Liver (tissue), 9 donors: Measurements from ENCODE around the gene HDAC9. TPM values are rescaled to one million over a fixed set of nuclear protein-coding genes. Genes with fewer than 3 reads are reported as not detected.

Experiments used
- DNase-seq: peaks from one replicate; pipeline ENCODE4 v3.0.0-alpha.2; 2017; ENCODE audit warnings: low spot score
- H3K27ac ChIP-seq, 2 donors: one replicate each; pipeline ENCODE4 v1.7.0; 2013; ENCODE audit warnings: inconsistent platforms in 2 of 2, low read length in 2 of 2, control low read depth in 1 of 2, low read depth in 1 of 2, mild to moderate bottlenecking in 1 of 2
- H3K27me3 ChIP-seq, 4 donors: one replicate each; pipeline versions ENCODE4 v1.6.1 to v1.7.0; 2013; ENCODE audit warnings: low read length in 3 of 4, inconsistent platforms in 1 of 4, mild to moderate bottlenecking in 1 of 4, moderate library complexity in 1 of 4; ENCODE audit not compliant: control insufficient read depth in 4 of 4, insufficient read depth in 4 of 4
- H3K36me3 ChIP-seq, 4 donors: one replicate each; pipeline versions ENCODE4 v1.6.1 to v1.7.0; 2013; ENCODE audit warnings: low read length in 3 of 4, mild to moderate bottlenecking in 3 of 4, low read depth in 1 of 4, moderate library complexity in 1 of 4; ENCODE audit not compliant: control insufficient read depth in 4 of 4, insufficient read depth in 3 of 4
- H3K4me1 ChIP-seq, 4 donors: one replicate each; pipeline versions ENCODE4 v1.6.1 to v1.7.0; 2013; ENCODE audit warnings: low read length in 3 of 4, mild to moderate bottlenecking in 3 of 4, moderate library complexity in 1 of 4; ENCODE audit not compliant: control insufficient read depth in 4 of 4, insufficient read depth in 4 of 4
- H3K4me3 ChIP-seq, 3 donors: one replicate each; pipeline versions ENCODE4 v1.6.1 to v1.7.0; 2013; ENCODE audit warnings: low read length in 3 of 3, control low read depth in 1 of 3, low read depth in 1 of 3, mild to moderate bottlenecking in 1 of 3
- H3K9ac ChIP-seq, 2 donors: one replicate each; pipeline ENCODE4 v1.7.0; 2013; ENCODE audit warnings: low read length in 2 of 2, mild to moderate bottlenecking in 2 of 2, moderate library complexity in 2 of 2, control low read depth in 1 of 2, low read depth in 1 of 2
- H3K9me3 ChIP-seq, 4 donors: one replicate each; pipeline versions ENCODE4 v1.6.1 to v1.7.0; 2013; ENCODE audit warnings: low read length in 3 of 4; ENCODE audit not compliant: control insufficient read depth in 4 of 4
- ATF3 ChIP-seq: IDR thresholded peaks from 2 replicates; pipeline ENCODE4 v1.6.1; 2016; ENCODE audit warnings: antibody characterized with exemption
- EGR1 ChIP-seq, 2 donors: IDR thresholded peaks; 2 replicates each; pipeline ENCODE4 v1.6.1; 2016 to 2018; ENCODE audit warnings: antibody characterized with exemption in 2 of 2, low read depth in 2 of 2
- FOXA1 ChIP-seq: IDR thresholded peaks from 2 replicates; pipeline ENCODE4 v1.6.1; 2016; ENCODE audit warnings: antibody characterized with exemption
- FOXA2 ChIP-seq: IDR thresholded peaks from 2 replicates; pipeline ENCODE4 v1.6.1; 2016; ENCODE audit warnings: antibody characterized with exemption
- GABPA ChIP-seq, 2 donors: IDR thresholded peaks in 1 of 2; conservative IDR thresholded peaks in 1 of 2; 2 replicates each; pipeline ENCODE4 v1.6.1; 2016; ENCODE audit warnings: antibody characterized with exemption in 2 of 2, mild to moderate bottlenecking in 1 of 2, moderate library complexity in 1 of 2
- HNF4A ChIP-seq, 2 donors: conservative IDR thresholded peaks; 2 replicates each; pipeline ENCODE4 v1.6.1; 2016; ENCODE audit warnings: antibody characterized with exemption in 2 of 2, mild to moderate bottlenecking in 2 of 2
- HNF4G ChIP-seq: IDR thresholded peaks from 2 replicates; pipeline ENCODE4 v1.6.1; 2016; ENCODE audit warnings: antibody characterized with exemption
- JUND ChIP-seq, 2 donors: IDR thresholded peaks; 2 replicates each; pipeline ENCODE4 v1.6.1; 2016; ENCODE audit warnings: antibody characterized with exemption in 2 of 2
- MAX ChIP-seq: IDR thresholded peaks from 2 replicates; pipeline ENCODE4 v1.6.1; 2016; ENCODE audit warnings: antibody characterized with exemption
- NR2F2 ChIP-seq: IDR thresholded peaks from 2 replicates; pipeline ENCODE4 v1.6.1; 2016; ENCODE audit warnings: antibody characterized with exemption
- RAD21 ChIP-seq, 2 donors: IDR thresholded peaks; 2 replicates each; pipeline ENCODE4 v1.6.1; 2016; ENCODE audit warnings: antibody characterized with exemption in 2 of 2, mild to moderate bottlenecking in 2 of 2
- RXRA ChIP-seq, 2 donors: IDR thresholded peaks; 2 replicates each; pipeline ENCODE4 v1.6.1; 2017 to 2018; ENCODE audit warnings: antibody characterized with exemption in 2 of 2, mild to moderate bottlenecking in 1 of 2
- SP1 ChIP-seq: IDR thresholded peaks from 2 replicates; pipeline ENCODE4 v1.6.1; 2018; ENCODE audit warnings: antibody characterized with exemption, mild to moderate bottlenecking
- TAF1 ChIP-seq: conservative IDR thresholded peaks from 2 replicates; pipeline ENCODE4 v1.6.1; 2016; ENCODE audit warnings: antibody characterized with exemption, mild to moderate bottlenecking
- WGBS: extraction: QIAGEN DNeasy Blood & Tissue Kit; methylation state at CpG from one replicate; pipeline ENCODE4 v1.1.7; 2013; 5-methylcytosine and 5-hydroxymethylcytosine counted together
- polyA plus RNA-seq, 2 donors: library from polyadenylated mRNA; stranded (reverse) in 1 of 2; unstranded in 1 of 2; fragments of 200-250 nt in 1 of 2; fragments of >200 nt in 1 of 2; fragmentation: Nextera tagmentation in 1 of 2; extraction: Ambion mirVana in 1 of 2; gene quantifications; one replicate each; pipeline versions ENCODE4 v1.2.1 to v1.2.3, GENCODE V29; 2013 to 2015
- total RNA-seq, 2 donors: library from RNA; depleted of rRNA; stranded (reverse); fragments of >200 nt; gene quantifications; one replicate each; pipeline ENCODE4 v1.2.3, GENCODE V29; 2014
- TF ChIP-seq, protein P1 (sequence below): IDR thresholded peaks from 2 replicates; pipeline ENCODE4 v1.6.1; 2016; ENCODE audit warnings: antibody characterized with exemption
- TF ChIP-seq, protein P2 (sequence below): IDR thresholded peaks from 2 replicates; pipeline ENCODE4 v1.6.1; 2016; ENCODE audit warnings: antibody characterized with exemption, mild to moderate bottlenecking
- donor health status: healthy.
- donor health status: healthy.
- donor health status: healthy.
- donor health status: healthy.
- donor health status: healthy.

Gene HDAC9
- total and polyA plus RNA-seq, 4 donors: 1.0 to 10.1 (median 2.3) TPM

DNA sequence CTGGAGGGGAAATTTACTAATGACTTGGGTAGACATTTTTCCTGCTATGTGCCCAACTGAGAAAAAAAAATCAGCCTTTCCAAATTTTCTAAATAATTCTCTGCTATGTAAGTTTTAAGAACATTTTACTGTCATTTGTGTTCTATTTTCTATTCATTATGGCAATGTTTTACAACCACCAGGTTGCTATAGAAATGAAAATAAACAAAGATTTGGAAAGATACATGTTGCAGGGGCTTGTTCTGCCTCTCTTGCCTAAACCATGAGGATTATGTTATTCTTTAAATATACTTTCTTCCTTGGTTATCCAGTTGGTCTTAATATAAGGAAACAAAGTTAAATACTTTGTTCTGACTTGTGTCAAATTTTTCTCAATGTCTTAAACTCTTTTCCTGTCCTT lies 364.7 kb downstream of the HDAC9 start (continued):
- TF ChIP-seq MAX: no peak

GRCh38 chr7:18861514-18862118 lies 366.1 kb downstream of the HDAC9 start:
- Histone ChIP-seq H3K4me1 (no peaks in the 10 kb centered on the region), H3K36me3 (no peaks in the 10 kb centered on the region), H3K4me3 (no peak overlapping the region), H3K9me3 (no peaks in the 10 kb centered on the region), H3K27ac (no peak overlapping the region), H3K27me3 (no peaks in the 10 kb centered on the region), H3K9ac (no peak overlapping the region)
- WGBS: 77% methylated on average over 4 of the region's 4 CpGs
- no peak for DNase-seq
- no peak for TF ChIP-seq ATF3
- TF ChIP-seq RAD21 (IDR thresholded peaks at IDR 0.05): no peak
- TF ChIP-seq EGR1 (IDR thresholded peaks at IDR 0.05; ENCODE audit: low read depth in 2 of 2): no peak
- TF ChIP-seq JUND (IDR thresholded peaks at IDR 0.05): no peak
- TF ChIP-seq RXRA (IDR thresholded peaks at IDR 0.05): no peak
- TF ChIP-seq HNF4A (conservative IDR thresholded peaks at IDR 0.05): no peak
- no peak for TF ChIP-seq TAF1
- no peak for TF ChIP-seq FOXA2
- TF ChIP-seq, protein P1, sequence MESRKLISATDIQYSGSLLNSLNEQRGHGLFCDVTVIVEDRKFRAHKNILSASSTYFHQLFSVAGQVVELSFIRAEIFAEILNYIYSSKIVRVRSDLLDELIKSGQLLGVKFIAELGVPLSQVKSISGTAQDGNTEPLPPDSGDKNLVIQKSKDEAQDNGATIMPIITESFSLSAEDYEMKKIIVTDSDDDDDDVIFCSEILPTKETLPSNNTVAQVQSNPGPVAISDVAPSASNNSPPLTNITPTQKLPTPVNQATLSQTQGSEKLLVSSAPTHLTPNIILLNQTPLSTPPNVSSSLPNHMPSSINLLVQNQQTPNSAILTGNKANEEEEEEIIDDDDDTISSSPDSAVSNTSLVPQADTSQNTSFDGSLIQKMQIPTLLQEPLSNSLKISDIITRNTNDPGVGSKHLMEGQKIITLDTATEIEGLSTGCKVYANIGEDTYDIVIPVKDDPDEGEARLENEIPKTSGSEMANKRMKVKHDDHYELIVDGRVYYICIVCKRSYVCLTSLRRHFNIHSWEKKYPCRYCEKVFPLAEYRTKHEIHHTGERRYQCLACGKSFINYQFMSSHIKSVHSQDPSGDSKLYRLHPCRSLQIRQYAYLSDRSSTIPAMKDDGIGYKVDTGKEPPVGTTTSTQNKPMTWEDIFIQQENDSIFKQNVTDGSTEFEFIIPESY: no peak
- TF ChIP-seq, protein P2, sequence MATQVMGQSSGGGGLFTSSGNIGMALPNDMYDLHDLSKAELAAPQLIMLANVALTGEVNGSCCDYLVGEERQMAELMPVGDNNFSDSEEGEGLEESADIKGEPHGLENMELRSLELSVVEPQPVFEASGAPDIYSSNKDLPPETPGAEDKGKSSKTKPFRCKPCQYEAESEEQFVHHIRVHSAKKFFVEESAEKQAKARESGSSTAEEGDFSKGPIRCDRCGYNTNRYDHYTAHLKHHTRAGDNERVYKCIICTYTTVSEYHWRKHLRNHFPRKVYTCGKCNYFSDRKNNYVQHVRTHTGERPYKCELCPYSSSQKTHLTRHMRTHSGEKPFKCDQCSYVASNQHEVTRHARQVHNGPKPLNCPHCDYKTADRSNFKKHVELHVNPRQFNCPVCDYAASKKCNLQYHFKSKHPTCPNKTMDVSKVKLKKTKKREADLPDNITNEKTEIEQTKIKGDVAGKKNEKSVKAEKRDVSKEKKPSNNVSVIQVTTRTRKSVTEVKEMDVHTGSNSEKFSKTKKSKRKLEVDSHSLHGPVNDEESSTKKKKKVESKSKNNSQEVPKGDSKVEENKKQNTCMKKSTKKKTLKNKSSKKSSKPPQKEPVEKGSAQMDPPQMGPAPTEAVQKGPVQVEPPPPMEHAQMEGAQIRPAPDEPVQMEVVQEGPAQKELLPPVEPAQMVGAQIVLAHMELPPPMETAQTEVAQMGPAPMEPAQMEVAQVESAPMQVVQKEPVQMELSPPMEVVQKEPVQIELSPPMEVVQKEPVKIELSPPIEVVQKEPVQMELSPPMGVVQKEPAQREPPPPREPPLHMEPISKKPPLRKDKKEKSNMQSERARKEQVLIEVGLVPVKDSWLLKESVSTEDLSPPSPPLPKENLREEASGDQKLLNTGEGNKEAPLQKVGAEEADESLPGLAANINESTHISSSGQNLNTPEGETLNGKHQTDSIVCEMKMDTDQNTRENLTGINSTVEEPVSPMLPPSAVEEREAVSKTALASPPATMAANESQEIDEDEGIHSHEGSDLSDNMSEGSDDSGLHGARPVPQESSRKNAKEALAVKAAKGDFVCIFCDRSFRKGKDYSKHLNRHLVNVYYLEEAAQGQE: no peak
- no peak for TF ChIP-seq NR2F2
- TF ChIP-seq HNF4G: no peak
- no peak for TF ChIP-seq GABPA (IDR thresholded peaks at IDR 0.05 in 1 of 2, conservative IDR thresholded peaks at IDR 0.05 in 1 of 2)
- no peak for TF ChIP-seq SP1
- TF ChIP-seq FOXA1: no peak

- no peak for TF ChIP-seq HNF4G
- TF ChIP-seq SP1: no peak
- TF ChIP-seq, protein P1: no peak
- no peak for TF ChIP-seq ATF3
- TF ChIP-seq HNF4A (conservative IDR thresholded peaks at IDR 0.05): no peak
- no peak for TF ChIP-seq NR2F2
- no peak for TF ChIP-seq FOXA2
- no peak for TF ChIP-seq FOXA1
- H3K27ac ChIP-seq: no peak overlapping the region
- H3K9ac ChIP-seq: no peak overlapping the region
- WGBS: 67% methylated on average over 3 of the region's 3 CpGs
- DNase-seq: no peak
- H3K9me3 ChIP-seq: no peaks in the 10 kb centered on the region
- H3K27me3 ChIP-seq: no peaks in the 10 kb centered on the region
- no peaks in the 10 kb centered on the region for H3K36me3 ChIP-seq
- no peak overlapping the region for H3K4me3 ChIP-seq
- H3K4me1 ChIP-seq: no peaks in the 10 kb centered on the region
Observed at GRCh38 chr7:18864967-18865366, 369.4 kb downstream of the HDAC9 start.
